ENCODE results near the gene HCRT. TPM values are rescaled to one million over a fixed set of nuclear protein-coding genes. Genes with fewer than 3 reads are reported as not detected.

HCRT gene
- total and polyA plus RNA-seq, 2 of the 8 experiments (the other 6 are each of a cell fraction or from before 2014, with no cell fraction given) = not detected

- no peak overlapping the region for H3K27ac ChIP-seq (ENCODE audit: low read depth, low read length)
- H3K14ac ChIP-seq (ENCODE audit: insufficient read length) = no peak overlapping the region
- H3K4me3 ChIP-seq (ENCODE audit: extremely low read depth in 1 of 4, insufficient read depth in 2 of 4, low read depth in 3 of 4, low read length in 4 of 4) = no peak overlapping the region
- H3K79me1 ChIP-seq (ENCODE audit: low read depth, low read length) = no peaks in the 10 kb centered on the region
- no peak overlapping the region for H2BK5ac ChIP-seq (ENCODE audit: low read depth, low read length)
- POLR2A ChIA-PET (ENCODE audit: partially characterized antibody) = no interaction called here
- TF ChIP-seq CHD1 (IDR thresholded peaks at IDR 0.05; ENCODE audit: low read depth, low read length) (no peak), CBX8 (IDR thresholded peaks at IDR 0.05; ENCODE audit: borderline replicate concordance, low read depth, low read length) (no peak), CTCF (IDR thresholded peaks at IDR 0.05; ENCODE audit: control extremely low read depth in 1 of 3, insufficient read depth in 1 of 3, low read depth in 1 of 3, low read length in 3 of 3) (no peak), SP4 (IDR thresholded peaks at IDR 0.05; ENCODE audit: low read length) (no peak), TAF7 (optimal IDR thresholded peaks at IDR 0.05; ENCODE audit: borderline replicate concordance, low read depth, low read length) (no peak), FOSL1 (IDR thresholded peaks at IDR 0.05; ENCODE audit: insufficient read depth, low read depth, low read length) (no peak), E2F6 (IDR thresholded peaks at IDR 0.05) (no peak), KDM5A (IDR thresholded peaks at IDR 0.05; ENCODE audit: low read length) (no peak), POU5F1 (IDR thresholded peaks at IDR 0.05; ENCODE audit: low read depth, low read length) (no peak), NRF1 (IDR thresholded peaks at IDR 0.05; ENCODE audit: low read depth, low read length) (no peak)
- H4K5ac ChIP-seq (ENCODE audit: insufficient read length, low read depth, low read length) = no peak overlapping the region
- no peak overlapping the region for H3K18ac ChIP-seq (ENCODE audit: extremely low read depth, low read length)
- no peak for FAIRE-seq
- H4K91ac ChIP-seq (replicated peaks; ENCODE audit: insufficient read length, low read length) = no peak overlapping the region
- no peak overlapping the region for H3K23ac ChIP-seq (ENCODE audit: insufficient read length)
- H3K4me1 ChIP-seq (replicated peaks in 1 of 4; ENCODE audit: control insufficient read depth in 3 of 4, insufficient read depth in 4 of 4, low read length in 3 of 4) = no peaks in the 10 kb centered on the region; a peak in 2 of 7 replicates
- no peak overlapping the region for H2BK15ac ChIP-seq (ENCODE audit: low read length)
- H2AFZ ChIP-seq (ENCODE audit: low read length) = no peak overlapping the region
- H3K36me3 ChIP-seq (ENCODE audit: control insufficient read depth in 2 of 4, insufficient read depth in 4 of 4, low read length in 3 of 4) = no peaks in the 10 kb centered on the region
- H2AK5ac ChIP-seq (ENCODE audit: low read depth, low read length) = no peak overlapping the region
- no peaks in the 10 kb centered on the region for H3K27me3 ChIP-seq (replicated peaks in 1 of 4; ENCODE audit: control insufficient read depth in 3 of 4, extremely low read depth in 1 of 4, insufficient read depth in 3 of 4, low read length in 3 of 4)
- H3K4me2 ChIP-seq (ENCODE audit: insufficient read depth in 1 of 2, low read depth in 2 of 2, low read length in 2 of 2) = no peak overlapping the region
- no peak overlapping the region for H2BK120ac ChIP-seq (replicated peaks; ENCODE audit: low read depth, low read length)
- H3K4ac ChIP-seq (replicated peaks; ENCODE audit: insufficient read length, low read depth, low read length) = no peak overlapping the region
- no peak overlapping the region for H2BK20ac ChIP-seq (ENCODE audit: low read length)
- WGBS, 2 experiments (ENCODE audit: extremely low coverage in 1 of 2, insufficient coverage in 1 of 2, insufficient read length in 1 of 2, insufficient replicate concordance in 2 of 2, low coverage in 1 of 2, low lambda C conversion rate in 2 of 2, missing lambda C conversion rate in 1 of 2) = 93% methylated on average over 20 of the region's 22 CpGs; no CpG with 5 or more reads in 1 of the 2 experiments
- CTCF ChIA-PET (ENCODE audit: partially characterized antibody) = interaction anchor here (1.0 to 3.9 kb wide), 23 partner anchors 8 to 146 kb away, joined by 3 to 34 read pairs (median 6); partner anchors contain the start of genes DHX58, HSPB9 and KCNH4
- no peaks in the 10 kb centered on the region for H3K9me3 ChIP-seq (ENCODE audit: insufficient read depth in 2 of 2, low read depth in 1 of 2, low read length in 1 of 2)
- no peak overlapping the region for H3K9ac ChIP-seq (replicated peaks in 1 of 4; ENCODE audit: extremely low read depth in 1 of 4, low read depth in 3 of 4, low read length in 3 of 4)
- peak overlapping the region; percentile 74; the same call in 1 of the 2 replicates for H4K8ac ChIP-seq (ENCODE audit: extremely low read depth, insufficient read depth, low read length)
- no peaks in the 10 kb centered on the region for H3K23me2 ChIP-seq (ENCODE audit: low read depth, low read length)
- H4K20me1 ChIP-seq (replicated peaks in 1 of 2; ENCODE audit: control insufficient read depth in 1 of 2, insufficient read depth in 2 of 2, low read length in 2 of 2) = no peaks in the 10 kb centered on the region
- no peak for DNase-seq (ENCODE audit: low read depth in 1 of 2, low spot score in 2 of 2)
- H2BK12ac ChIP-seq (ENCODE audit: low read depth, low read length) = no peak overlapping the region
- no peak overlapping the region for H3K56ac ChIP-seq (replicated peaks; ENCODE audit: insufficient read length, low read depth, low read length)
- no peaks in the 10 kb centered on the region for H3K79me2 ChIP-seq (ENCODE audit: control insufficient read depth in 1 of 2, insufficient read depth in 2 of 2, low read length in 2 of 2)
These were observed 21.4 kb downstream of the HCRT start for GRCh38 chr17:42163696-42164407.

Data from H1 (cell line).